PC-3 (cell line): Measurements from ENCODE around the gene CMSS1. TPM values are rescaled to one million over a fixed set of nuclear protein-coding genes. Genes with fewer than 3 reads are reported as not detected.

Source experiments
- ATAC-seq: fragments of 200-7000 bp; cut with Tn5 transposase; 2 replicates; pipeline ENCODE4 v1.9.1; 2020; ENCODE audit warnings: mild to moderate bottlenecking, moderate library complexity
- BruUV-seq: library from RNA; stranded (reverse); fragments of 400-500 nt; replicated peaks from 2 replicates; lab custom pipeline; 2021; lab: Mats Ljungman, UMichigan
- CTCF ChIA-PET: fragments of 300-600 bp; sonication (Branson Sonifier 250); formaldehyde crosslinking; loops from one replicate; lab custom pipeline; 2022; ENCODE audit warnings: antibody characterized with exemption; lab: Charles Lee
- POLR2A ChIA-PET: fragments of 300-600 bp; sonication (Branson Sonifier 250); formaldehyde crosslinking; loops from one replicate; lab custom pipeline; 2022; ENCODE audit warnings: antibody characterized with exemption; ENCODE audit not compliant: unreplicated experiment; lab: Charles Lee
- DNase-seq: peaks from one replicate; pipeline ENCODE4 v3.0.0-alpha.2; 2015
- H2AFZ ChIP-seq: fragments of 300-600 bp; sonication (generic); 2 replicates; pipeline ENCODE4 v1.6.0; 2016; ENCODE audit warnings: antibody characterized with exemption, low read length
- H3F3A ChIP-seq: fragments of 300-600 bp; sonication (generic); one replicate; pipeline ENCODE4 v1.6.0; 2017; ENCODE audit warnings: antibody characterized with exemption, low read length, control low read depth, mild to moderate bottlenecking; ENCODE audit not compliant: unreplicated experiment
- H3K27ac ChIP-seq: fragments of 300-600 bp; sonication (generic); 2 replicates; pipeline ENCODE4 v1.5.1; 2016; ENCODE audit warnings: mild to moderate bottlenecking, low read length
- H3K27me3 ChIP-seq: fragments of 300-600 bp; sonication (generic); 2 replicates; pipeline ENCODE4 v1.6.1; 2016; ENCODE audit warnings: low read length, mixed read lengths
- H3K36me3 ChIP-seq: fragments of 300-600 bp; sonication (generic); 2 replicates; pipeline ENCODE4 v1.6.1; 2016; ENCODE audit warnings: low read depth, mixed run types, low read length, mixed read lengths
- H3K4me1 ChIP-seq: fragments of 300-600 bp; sonication (generic); 2 replicates; pipeline ENCODE4 v1.5.1; 2016; ENCODE audit warnings: low read length; ENCODE audit not compliant: insufficient read depth
- H3K4me2 ChIP-seq: fragments of 300-600 bp; sonication (generic); 2 replicates; pipeline ENCODE4 v1.6.0; 2016; ENCODE audit warnings: low read length
- H3K4me3 ChIP-seq: fragments of 300-600 bp; sonication (generic); 2 replicates; pipeline ENCODE4 v1.5.1; 2016; ENCODE audit warnings: mild to moderate bottlenecking, low read length, mixed read lengths
- H3K79me2 ChIP-seq: fragments of 300-600 bp; sonication (generic); 2 replicates; pipeline ENCODE4 v1.6.1; 2017; ENCODE audit warnings: low read length, mixed read lengths
- H3K9ac ChIP-seq: fragments of 300-600 bp; sonication (generic); 2 replicates; pipeline ENCODE4 v1.6.0; 2016; ENCODE audit warnings: mild to moderate bottlenecking, low read length
- H3K9me2 ChIP-seq: fragments of 300-600 bp; sonication (generic); replicated peaks from 2 replicates; pipeline ENCODE4 v1.6.1; 2016; ENCODE audit warnings: mixed run types, low read length, mixed read lengths
- H3K9me3 ChIP-seq: fragments of 300-600 bp; sonication (generic); 2 replicates; pipeline ENCODE4 v1.6.1; 2016; ENCODE audit warnings: low read length, mixed read lengths
- H4K20me1 ChIP-seq: fragments of 300-600 bp; sonication (generic); 2 replicates; pipeline ENCODE4 v1.6.1; 2016; ENCODE audit warnings: low read length, mixed read lengths
- EZH2 ChIP-seq: fragments of 300-600 bp; sonication (generic); IDR thresholded peaks from one replicate; pipeline ENCODE4 v1.6.1; 2017; ENCODE audit warnings: antibody characterized with exemption, mild to moderate bottlenecking, low read length; ENCODE audit not compliant: unreplicated experiment
- EZH2phosphoT487 ChIP-seq: fragments of 300-600 bp; sonication (generic); IDR thresholded peaks from 2 replicates; pipeline ENCODE4 v1.6.1; 2018; ENCODE audit warnings: mild to moderate bottlenecking, antibody characterized with exemption, low read length, borderline replicate concordance
- intact Hi-C: fragments of 100-400 bp; cut with micrococcal nuclease; formaldehyde crosslinking; loops from 2 replicates; pipeline ENCODE4 v1.9.0; 2023
- total RNA-seq: library from RNA; depleted of rRNA; stranded (reverse); fragments of >200 nt; gene quantifications from 2 replicates; pipeline ENCODE4 v1.2.3, GENCODE V29; 2014
- TF ChIP-seq, protein P1 (sequence below): fragments of 300-600 bp; sonication (generic); conservative IDR thresholded peaks from 2 replicates; pipeline ENCODE4 v1.5.1; 2017; ENCODE audit warnings: antibody characterized with exemption, low read depth, mild to moderate bottlenecking, low read length

Gene CMSS1
- total RNA-seq, 1 experiment from 2014 or later = 63.1 TPM

GRCh38 chr3:99781761-99782160 is 35.9 kb upstream of the CMSS1 start:
- Histone ChIP-seq H3K9me3 (no peaks in the 10 kb centered on the region), H3K4me3 (no peak overlapping the region), H3F3A (no peaks in the 10 kb centered on the region), H3K36me3 (no peaks in the 10 kb centered on the region), H4K20me1 (no peaks in the 10 kb centered on the region), H3K27ac (peak overlapping the region; percentile 62), H3K27me3 (no peaks in the 10 kb centered on the region), H2AFZ (no peak overlapping the region), H3K4me1 (peaks cover 34% of the 10 kb centered on the region), H3K4me2 (peak overlapping the region; percentile 49), H3K9me2 (no peaks in the 10 kb centered on the region), H3K79me2 (no peaks in the 10 kb centered on the region), H3K9ac (no peak overlapping the region)
- ATAC-seq = peak; percentile 85
- intact Hi-C loops = no loop called here
- BruUV-seq = no TSS peak
- TF ChIP-seq EZH2 = no peak
- TF ChIP-seq, protein P1, sequence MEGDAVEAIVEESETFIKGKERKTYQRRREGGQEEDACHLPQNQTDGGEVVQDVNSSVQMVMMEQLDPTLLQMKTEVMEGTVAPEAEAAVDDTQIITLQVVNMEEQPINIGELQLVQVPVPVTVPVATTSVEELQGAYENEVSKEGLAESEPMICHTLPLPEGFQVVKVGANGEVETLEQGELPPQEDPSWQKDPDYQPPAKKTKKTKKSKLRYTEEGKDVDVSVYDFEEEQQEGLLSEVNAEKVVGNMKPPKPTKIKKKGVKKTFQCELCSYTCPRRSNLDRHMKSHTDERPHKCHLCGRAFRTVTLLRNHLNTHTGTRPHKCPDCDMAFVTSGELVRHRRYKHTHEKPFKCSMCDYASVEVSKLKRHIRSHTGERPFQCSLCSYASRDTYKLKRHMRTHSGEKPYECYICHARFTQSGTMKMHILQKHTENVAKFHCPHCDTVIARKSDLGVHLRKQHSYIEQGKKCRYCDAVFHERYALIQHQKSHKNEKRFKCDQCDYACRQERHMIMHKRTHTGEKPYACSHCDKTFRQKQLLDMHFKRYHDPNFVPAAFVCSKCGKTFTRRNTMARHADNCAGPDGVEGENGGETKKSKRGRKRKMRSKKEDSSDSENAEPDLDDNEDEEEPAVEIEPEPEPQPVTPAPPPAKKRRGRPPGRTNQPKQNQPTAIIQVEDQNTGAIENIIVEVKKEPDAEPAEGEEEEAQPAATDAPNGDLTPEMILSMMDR = no peak
- ChIA-PET POLR2A (interaction anchor here (0.6 to 0.7 kb wide), 2 partner anchors 10 to 12 kb away, joined by 3 read pairs; no protein-coding TSS in a partner anchor), CTCF (no interaction called here)
- DNase-seq = peak; percentile 90

DNA sequence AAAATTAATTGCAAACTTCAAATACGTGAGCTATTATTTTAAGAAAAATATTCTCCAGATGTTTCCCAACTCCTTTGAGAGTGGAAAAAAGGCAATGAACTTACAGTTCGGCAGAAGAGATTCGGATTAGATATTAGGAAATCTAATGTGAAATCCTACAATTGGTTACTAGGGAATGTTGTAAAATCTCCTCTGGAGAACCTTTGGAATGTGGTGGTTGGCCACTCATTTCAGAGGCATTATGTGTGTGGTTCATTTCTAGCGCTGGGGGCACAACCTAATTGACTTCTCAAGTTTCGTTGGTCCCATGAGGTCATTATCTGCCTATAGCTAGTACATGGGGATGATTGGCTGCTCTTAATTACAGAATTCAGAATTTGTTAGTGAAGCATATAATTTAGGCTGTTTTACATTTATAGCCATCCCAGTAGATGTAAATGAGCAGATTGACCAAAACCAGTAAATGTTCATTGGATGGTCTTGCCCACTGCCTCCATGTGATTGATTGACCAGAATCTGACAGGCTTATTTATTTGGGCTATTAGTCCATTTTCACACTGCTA is 34.6 kb upstream of the CMSS1 start:
- POLR2A ChIA-PET = interaction anchor here (0.5 kb wide), 1 partner anchor 145 kb away, joined by 4 read pairs; the partner anchor contains the start of gene COL8A1
- H3K9me2 ChIP-seq = no peaks in the 10 kb centered on the region
- no TSS peak for BruUV-seq
- no peaks in the 10 kb centered on the region for H3K9me3 ChIP-seq
- 0 out of 2 replicates have a peak overlapping the region, but pooled peaks have one; percentile 17 for H3K4me2 ChIP-seq
- CTCF ChIA-PET = no interaction called here
- H3K4me1 ChIP-seq = peaks cover 26% of the 10 kb centered on the region
- H3K27me3 ChIP-seq = no peaks in the 10 kb centered on the region
- no peak overlapping the region for H3K27ac ChIP-seq
- H3K79me2 ChIP-seq = no peaks in the 10 kb centered on the region
- H3K9ac ChIP-seq = no peak overlapping the region
- intact Hi-C loops = no loop called here
- H3K36me3 ChIP-seq = no peaks in the 10 kb centered on the region
- DNase-seq (peak; percentile 88), ATAC-seq (peak; percentile 43)
- H2AFZ ChIP-seq = no peak overlapping the region
- TF ChIP-seq EZH2 (no peak), EZH2phosphoT487 (no peak)
- TF ChIP-seq, protein P1 = no peak
- no peaks in the 10 kb centered on the region for H4K20me1 ChIP-seq
- H3K4me3 ChIP-seq = no peak overlapping the region
- H3F3A ChIP-seq = no peaks in the 10 kb centered on the region

DNA sequence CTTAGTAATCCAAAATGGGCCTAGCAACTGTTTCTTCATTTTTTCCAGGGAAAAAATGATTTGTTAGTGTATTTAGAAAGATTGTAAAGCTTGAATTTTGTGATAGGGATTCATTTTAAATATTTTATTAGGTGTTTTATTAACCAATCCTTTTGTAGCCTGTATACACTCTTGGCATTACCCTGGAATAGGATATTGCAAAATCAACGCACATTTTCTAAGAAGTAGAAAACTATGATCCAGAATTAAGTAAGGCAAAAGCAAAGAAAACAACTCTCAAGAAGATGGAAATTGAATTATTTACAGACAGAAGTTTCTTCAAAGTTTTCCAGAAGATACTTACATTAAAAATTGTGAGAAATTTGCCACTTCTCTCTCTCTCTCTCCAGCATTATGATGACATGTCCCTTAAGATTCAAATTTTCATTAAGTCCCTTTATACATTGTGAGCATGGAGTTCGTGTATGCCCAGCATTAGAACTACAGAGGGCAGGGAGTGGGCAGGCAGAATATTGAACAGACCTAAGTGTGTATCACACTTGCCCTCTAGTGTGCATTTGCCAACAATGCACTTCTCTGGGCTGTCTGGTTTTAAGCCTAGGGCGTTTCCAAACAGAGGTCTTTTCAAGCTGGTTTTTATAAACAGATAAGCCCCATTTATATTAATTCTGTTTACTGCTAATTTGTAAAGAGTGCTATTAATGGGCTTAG is 28.5 kb upstream of the CMSS1 start:
- intact Hi-C loops = loop anchor here (1.0 kb wide), 3 partner anchors 14 to 144 kb away; no protein-coding TSS in a partner anchor
- Histone ChIP-seq H3K4me1 (peaks cover 4% of the 10 kb centered on the region; the same call in 1 of the 2 replicates), H3K4me3 (no peak overlapping the region), H3F3A (no peaks in the 10 kb centered on the region), H3K9ac (no peak overlapping the region), H3K27me3 (no peaks in the 10 kb centered on the region), H3K36me3 (no peaks in the 10 kb centered on the region), H3K9me2 (no peaks in the 10 kb centered on the region), H4K20me1 (no peaks in the 10 kb centered on the region), H3K4me2 (peak overlapping the region; percentile 12; the same call in 1 of the 2 replicates), H3K79me2 (no peaks in the 10 kb centered on the region), H3K9me3 (no peaks in the 10 kb centered on the region), H2AFZ (0 out of 2 replicates have a peak overlapping the region, but pooled peaks have one; percentile 51), H3K27ac (no peak overlapping the region)
- BruUV-seq = no TSS peak
- DNase-seq = peak; percentile 84
- ChIA-PET POLR2A (no interaction called here), CTCF (interaction anchor here (0.6 kb wide), 1 partner anchor 9 kb away, joined by 4 read pairs; no protein-coding TSS in a partner anchor)
- peak; percentile 100 for ATAC-seq
- TF ChIP-seq EZH2phosphoT487 = no peak
- TF ChIP-seq, protein P1 = peak; percentile 94
